A673 (cell line): Measurements from ENCODE around the gene EGLN1.

ENCODE experiments used
- CTCF ChIP-seq: fragments of 300-800, 200-600 bp; sonication (generic); conservative IDR thresholded peaks from 2 replicates; pipeline ENCODE4 v1.5.1; 2017; ENCODE audit warnings: low read depth, mild to moderate bottlenecking, antibody characterized with exemption, low read length, moderate library complexity, mixed read lengths
- EZH2 ChIP-seq: fragments of 200-600 bp; sonication (generic); IDR thresholded peaks from 2 replicates; pipeline ENCODE4 v1.6.1; 2017; ENCODE audit warnings: borderline replicate concordance, low read depth, mild to moderate bottlenecking, mixed read lengths, antibody characterized with exemption, low read length; ENCODE audit not compliant: poor library complexity, severe bottlenecking

GRCh38 chr1:231423648-231424047 is 1.6 kb upstream of the EGLN1 start:
- no peak for TF ChIP-seq CTCF
- no peak for TF ChIP-seq EZH2
